IMR-90 (cell line): ENCODE results near the gene VAV3. TPM values are rescaled to one million over a fixed set of nuclear protein-coding genes. Genes with fewer than 3 reads are reported as not detected.

Experiments
- ATAC-seq: fragments of 200-7000 bp; cut with Tn5 transposase; 2 replicates; pipeline ENCODE4 v1.9.1; 2020; ENCODE audit warnings: low read depth, mild to moderate bottlenecking, moderate library complexity
- BruUV-seq: library from RNA; stranded (reverse); fragments of 400-500 nt; replicated peaks from 2 replicates; lab custom pipeline; 2021; lab: Mats Ljungman, UMichigan
- CTCF ChIA-PET: fragments of 300-600 bp; formaldehyde crosslinking; extraction: SDS; loops from one replicate; lab custom pipeline; 2021; ENCODE audit warnings: antibody characterized with exemption; lab: Yijun Ruan, JAX
- POLR2A ChIA-PET: fragments of 300-600 bp; sonication (Branson Sonifier 250); formaldehyde crosslinking; loops from one replicate; lab custom pipeline; 2022; ENCODE audit warnings: antibody characterized with exemption; ENCODE audit not compliant: unreplicated experiment; lab: Charles Lee
- DNase-seq: peaks from one replicate; pipeline ENCODE4 v3.0.0; 2013
- H2AFZ ChIP-seq: replicated peaks from 2 replicates; pipeline ENCODE3; 2013; ENCODE audit warnings: low read length, mild to moderate bottlenecking; ENCODE audit not compliant: poor library complexity
- H2AK5ac ChIP-seq: 2 replicates; pipeline ENCODE4 v1.6.1; 2013; ENCODE audit warnings: low read depth, low read length, inconsistent platforms
- H2AK9ac ChIP-seq: replicated peaks from 2 replicates; pipeline ENCODE3; 2013; ENCODE audit warnings: mild to moderate bottlenecking, low read depth, low read length, moderate library complexity; ENCODE audit not compliant: poor library complexity
- H2BK120ac ChIP-seq: 2 replicates; pipeline ENCODE4 v1.6.1; 2013; ENCODE audit warnings: low read depth, low read length, inconsistent platforms
- H2BK15ac ChIP-seq: 3 replicates; pipeline ENCODE4 v1.6.1; 2013; ENCODE audit warnings: low read depth, low read length, inconsistent platforms
- H2BK20ac ChIP-seq: 2 replicates; pipeline ENCODE4 v1.6.1; 2013; ENCODE audit warnings: low read depth, mild to moderate bottlenecking, inconsistent platforms, low read length, moderate library complexity
- H2BK5ac ChIP-seq: 2 replicates; pipeline ENCODE4 v1.6.1; 2013; ENCODE audit warnings: mild to moderate bottlenecking, low read depth, low read length, inconsistent platforms; ENCODE audit not compliant: poor library complexity, severe bottlenecking
- H3K14ac ChIP-seq: replicated peaks from 2 replicates; pipeline ENCODE4 v1.6.1; 2013; ENCODE audit warnings: low read depth, low read length, inconsistent platforms
- H3K18ac ChIP-seq: 2 replicates; pipeline ENCODE4 v1.6.1; 2013; ENCODE audit warnings: low read depth, low read length, control low read depth
- H3K23ac ChIP-seq: 2 replicates; pipeline ENCODE4 v1.6.1; 2013; ENCODE audit warnings: low read depth, low read length, inconsistent platforms
- H3K27ac ChIP-seq: 2 replicates; pipeline ENCODE4 v1.5.1; 2013; ENCODE audit warnings: mild to moderate bottlenecking, control low read depth, low read length; ENCODE audit not compliant: insufficient read depth
- H3K27me3 ChIP-seq: 2 replicates; pipeline ENCODE4 v1.6.1; 2013; ENCODE audit warnings: low read length; ENCODE audit not compliant: control insufficient read depth, insufficient read depth
- H3K36me3 ChIP-seq: 2 replicates; pipeline ENCODE4 v1.6.1; 2013; ENCODE audit warnings: low read length, mixed read lengths; ENCODE audit not compliant: control insufficient read depth, insufficient read depth
- H3K4ac ChIP-seq: 2 replicates; pipeline ENCODE4 v1.6.1; 2013; ENCODE audit warnings: low read depth, low read length, inconsistent platforms
- H3K4me1 ChIP-seq: 2 replicates; pipeline ENCODE4 v1.6.1; 2013; ENCODE audit warnings: low read length, mixed read lengths; ENCODE audit not compliant: control insufficient read depth, insufficient read depth
- H3K4me2 ChIP-seq: 2 replicates; pipeline ENCODE4 v1.6.1; 2013; ENCODE audit warnings: low read depth, mild to moderate bottlenecking, control low read depth, low read length, moderate library complexity
- H3K4me3 ChIP-seq: 2 replicates; pipeline ENCODE4 v1.5.1; 2013; ENCODE audit warnings: low read depth, mild to moderate bottlenecking, control low read depth, low read length, moderate library complexity; ENCODE audit not compliant: insufficient read depth
- H3K56ac ChIP-seq: 2 replicates; pipeline ENCODE4 v1.6.1; 2013; ENCODE audit warnings: low read length, inconsistent platforms; ENCODE audit not compliant: insufficient read depth; ENCODE audit errors: extremely low read depth
- H3K79me1 ChIP-seq, 2 experiments: 2 replicates each; pipeline ENCODE4 v1.6.1; 2013; ENCODE audit warnings: low read length in 2 of 2, inconsistent platforms in 1 of 2, low read depth in 1 of 2
- H3K9ac ChIP-seq: 2 replicates; pipeline ENCODE4 v1.6.1; 2013; ENCODE audit warnings: low read depth, low read length, control low read depth
- H3K9me1 ChIP-seq: 2 replicates; pipeline ENCODE4 v1.6.1; 2013; ENCODE audit warnings: low read length, inconsistent platforms; ENCODE audit not compliant: insufficient read depth
- H3K9me3 ChIP-seq: 2 replicates; pipeline ENCODE4 v1.6.1; 2013; ENCODE audit warnings: low read length; ENCODE audit not compliant: control insufficient read depth, insufficient read depth
- H4K20me1 ChIP-seq: 2 replicates; pipeline ENCODE4 v1.6.1; 2013; ENCODE audit warnings: low read length, inconsistent platforms; ENCODE audit not compliant: insufficient read depth
- H4K5ac ChIP-seq: 2 replicates; pipeline ENCODE4 v1.6.1; 2013; ENCODE audit warnings: mild to moderate bottlenecking, low read depth, low read length, control low read depth
- H4K8ac ChIP-seq, 2 experiments: 2 replicates each; pipeline ENCODE4 v1.6.1; 2013; ENCODE audit warnings: low read depth in 2 of 2, low read length in 2 of 2, control low read depth in 1 of 2, inconsistent platforms in 1 of 2
- H4K91ac ChIP-seq: 2 replicates; pipeline ENCODE4 v1.6.1; 2013; ENCODE audit warnings: low read depth, low read length, inconsistent platforms; ENCODE audit not compliant: insufficient read depth
- CEBPB ChIP-seq: IDR thresholded peaks from 2 replicates; pipeline ENCODE4 v1.6.1; 2012; ENCODE audit warnings: low read depth, low read length, improper control_type of control experiment
- WGBS, 2 experiments: methylation state at CpG; one replicate each; pipeline versions ENCODE4 v1.1.5 to v1.1.7; 2013; ENCODE audit warnings: missing lambda C conversion rate in 2 of 2; ENCODE audit not compliant: insufficient read length in 1 of 2; ENCODE audit errors: extremely low coverage in 2 of 2; 5-methylcytosine and 5-hydroxymethylcytosine counted together
- dilution Hi-C: fragments of 300-500 bp; cut with HindIII; formaldehyde crosslinking; loops from one replicate; pipeline ENCODE4 v1.14.3; 2018; ENCODE audit warnings: low sequenced_read_pairs; ENCODE audit not compliant: unreplicated experiment
- in situ Hi-C: fragments of 300-500 bp; cut with MboI; formaldehyde crosslinking; loops from 3 replicates; pipeline ENCODE4 v1.14.3; 2019; ENCODE audit warnings: low sequenced_read_pairs, inconsistent platforms, mixed read lengths
- intact Hi-C: fragments of 100-400 bp; cut with micrococcal nuclease; formaldehyde crosslinking; loops from 2 replicates; pipeline ENCODE4 v1.10.0; 2022
- polyA plus RNA-seq, 3 experiments: library from polyadenylated mRNA; depleted of rRNA; stranded (reverse); fragments of >200 nt; gene quantifications; 2 replicates each; pipeline ENCODE4 v1.2.3, GENCODE V29; 2012; ENCODE audit warnings: low replicate concordance in 1 of 3
- total RNA-seq: library from RNA; depleted of rRNA; stranded (reverse); fragments of >200 nt; gene quantifications from 2 replicates; pipeline ENCODE4 v1.2.3, GENCODE V29; 2012
- TF ChIP-seq, protein P1 (sequence below): fragments of 150-350 bp; IDR thresholded peaks from 2 replicates; pipeline ENCODE4 v1.6.1; 2016; ENCODE audit warnings: low read depth, mild to moderate bottlenecking, low read length, moderate library complexity, borderline replicate concordance

VAV3 gene
- total and polyA plus RNA-seq, 2 of the 4 experiments (the other 2 are of a cell fraction): 0.12 to 0.18 TPM

DNA sequence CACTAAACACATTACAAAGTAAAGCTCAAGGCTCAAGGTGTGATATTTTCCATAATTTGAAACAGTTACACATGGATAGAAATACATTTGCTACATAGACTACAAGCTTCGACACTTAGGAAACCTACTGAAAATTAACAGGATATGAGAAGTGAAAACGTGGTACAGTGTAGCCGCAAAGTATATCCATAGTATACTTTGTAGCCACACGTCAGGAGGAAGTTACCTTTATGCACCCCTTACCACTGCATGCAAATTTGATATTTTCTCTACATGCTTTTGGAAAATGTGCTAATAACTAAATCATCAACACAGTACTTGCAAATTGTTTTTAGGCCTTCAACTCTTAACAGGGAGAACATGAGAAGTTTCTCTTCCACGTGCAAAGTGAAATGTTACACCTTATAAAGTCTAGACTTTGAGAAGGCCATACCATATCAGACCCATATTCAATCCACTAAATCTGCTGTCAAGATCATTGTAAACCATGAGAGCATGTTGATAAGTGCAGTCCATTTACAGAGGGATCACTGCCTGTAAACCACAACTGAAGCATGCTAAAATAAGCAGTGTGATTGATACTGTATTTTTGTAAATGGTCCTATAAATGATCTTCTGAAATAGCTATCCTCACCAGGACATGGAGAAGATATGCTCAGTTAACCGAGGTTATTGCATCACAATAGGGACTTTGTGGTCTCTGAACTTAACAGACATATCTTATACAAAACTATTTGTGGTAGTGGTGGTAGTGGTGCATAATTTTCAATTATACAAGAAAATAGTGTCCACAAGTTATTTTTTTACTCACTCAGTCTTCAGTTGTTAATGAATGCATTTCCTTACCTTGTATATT is 64.7 kb downstream of the VAV3 start:
- no peak overlapping the region for H2AK9ac ChIP-seq
- H3K4me3 ChIP-seq: no peak overlapping the region
- DNase-seq (no peak), ATAC-seq (no peak)
- no peak overlapping the region for H2AFZ ChIP-seq
- H3K27ac ChIP-seq: no peak overlapping the region
- no CpG with 5 or more reads among the region's 6 CpGs for whole genome bisulfite sequencing, 2 experiments
- H3K18ac ChIP-seq: no peak overlapping the region
- H2BK5ac ChIP-seq: no peak overlapping the region
- H3K4ac ChIP-seq: no peak overlapping the region
- no peak overlapping the region for H2BK20ac ChIP-seq
- no TSS peak for BruUV-seq
- no peaks in the 10 kb centered on the region for H4K20me1 ChIP-seq
- H3K14ac ChIP-seq: no peak overlapping the region
- no peaks in the 10 kb centered on the region for H3K4me1 ChIP-seq
- no peaks in the 10 kb centered on the region for H3K36me3 ChIP-seq
- H4K8ac ChIP-seq: no peak overlapping the region
- intact Hi-C loops (loop anchor here (5.0 kb wide), 1 partner anchor 43 kb away; no protein-coding TSS in a partner anchor), in situ Hi-C loops (no loop called here), dilution Hi-C loops (no loop called here)
- no peaks in the 10 kb centered on the region for H3K27me3 ChIP-seq
- POLR2A ChIA-PET: no interaction called here
- no peak overlapping the region for H4K91ac ChIP-seq
- CTCF ChIA-PET: no interaction called here
- no peak overlapping the region for H3K23ac ChIP-seq
- no peak overlapping the region for H2BK120ac ChIP-seq
- no peaks in the 10 kb centered on the region for H3K9me3 ChIP-seq
- no peak overlapping the region for H3K4me2 ChIP-seq
- no peak overlapping the region for H2AK5ac ChIP-seq
- TF ChIP-seq, protein P1, sequence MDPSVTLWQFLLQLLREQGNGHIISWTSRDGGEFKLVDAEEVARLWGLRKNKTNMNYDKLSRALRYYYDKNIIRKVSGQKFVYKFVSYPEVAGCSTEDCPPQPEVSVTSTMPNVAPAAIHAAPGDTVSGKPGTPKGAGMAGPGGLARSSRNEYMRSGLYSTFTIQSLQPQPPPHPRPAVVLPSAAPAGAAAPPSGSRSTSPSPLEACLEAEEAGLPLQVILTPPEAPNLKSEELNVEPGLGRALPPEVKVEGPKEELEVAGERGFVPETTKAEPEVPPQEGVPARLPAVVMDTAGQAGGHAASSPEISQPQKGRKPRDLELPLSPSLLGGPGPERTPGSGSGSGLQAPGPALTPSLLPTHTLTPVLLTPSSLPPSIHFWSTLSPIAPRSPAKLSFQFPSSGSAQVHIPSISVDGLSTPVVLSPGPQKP: no peak
- TF ChIP-seq CEBPB: peak; percentile 36
- no peaks in the 10 kb centered on the region for H3K9me1 ChIP-seq
- no peaks in the 10 kb centered on the region for H3K79me1 ChIP-seq
- H3K56ac ChIP-seq: no peak overlapping the region
- no peak overlapping the region for H2BK15ac ChIP-seq
- no peak overlapping the region for H3K9ac ChIP-seq
- no peak overlapping the region for H4K5ac ChIP-seq
